ENCODE results near the gene SYNE1. TPM values are rescaled to one million over a fixed set of nuclear protein-coding genes. Genes with fewer than 3 reads are reported as not detected.

Gene SYNE1
- total RNA-seq, 1 donor from 2014 or later = 103 TPM

DNA sequence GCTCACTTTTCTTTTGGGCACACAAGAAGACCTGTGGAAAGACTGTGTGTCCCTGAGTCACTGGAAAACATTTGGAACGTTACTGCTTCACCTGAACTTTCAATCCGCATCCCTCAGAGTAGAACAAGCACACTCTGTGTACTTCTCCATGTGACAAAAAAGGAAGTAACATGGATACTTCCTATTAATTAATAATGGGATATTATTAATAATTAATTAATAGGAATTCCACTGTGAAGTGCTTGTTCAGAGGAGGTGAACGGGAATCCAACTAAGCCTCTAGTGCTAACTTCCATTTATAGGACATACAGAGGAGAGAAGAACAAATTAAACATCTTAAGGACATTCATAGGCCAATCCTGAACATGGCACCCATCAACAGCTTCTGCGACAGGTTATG is 407.8 kb downstream of the SYNE1 start:
- no peak for DNase-seq (ENCODE audit: low spot score)
- intact Hi-C loops (cut with DNase I) = no loop called here

DNA sequence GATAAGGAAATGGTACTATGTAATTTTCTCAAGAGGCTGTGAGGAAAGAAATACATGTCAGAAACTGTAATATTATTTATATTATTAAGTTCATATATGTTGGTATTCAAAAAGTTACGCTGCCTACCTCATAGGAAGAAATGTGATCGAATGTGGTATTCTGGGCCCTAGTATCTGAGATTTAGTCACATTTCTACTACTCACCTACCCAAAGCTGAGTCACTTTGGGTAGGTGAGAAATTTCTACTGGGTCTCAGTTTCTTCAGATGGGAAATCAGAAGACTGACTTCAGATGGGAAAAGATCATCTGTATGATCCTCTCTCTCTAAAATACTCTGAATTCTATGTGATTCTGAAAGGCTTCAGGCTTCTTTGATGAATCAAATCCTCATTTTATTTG is 411.0 kb downstream of the SYNE1 start:
- no peak for DNase-seq (ENCODE audit: low spot score)
- intact Hi-C loops (cut with DNase I) = no loop called here

DNA sequence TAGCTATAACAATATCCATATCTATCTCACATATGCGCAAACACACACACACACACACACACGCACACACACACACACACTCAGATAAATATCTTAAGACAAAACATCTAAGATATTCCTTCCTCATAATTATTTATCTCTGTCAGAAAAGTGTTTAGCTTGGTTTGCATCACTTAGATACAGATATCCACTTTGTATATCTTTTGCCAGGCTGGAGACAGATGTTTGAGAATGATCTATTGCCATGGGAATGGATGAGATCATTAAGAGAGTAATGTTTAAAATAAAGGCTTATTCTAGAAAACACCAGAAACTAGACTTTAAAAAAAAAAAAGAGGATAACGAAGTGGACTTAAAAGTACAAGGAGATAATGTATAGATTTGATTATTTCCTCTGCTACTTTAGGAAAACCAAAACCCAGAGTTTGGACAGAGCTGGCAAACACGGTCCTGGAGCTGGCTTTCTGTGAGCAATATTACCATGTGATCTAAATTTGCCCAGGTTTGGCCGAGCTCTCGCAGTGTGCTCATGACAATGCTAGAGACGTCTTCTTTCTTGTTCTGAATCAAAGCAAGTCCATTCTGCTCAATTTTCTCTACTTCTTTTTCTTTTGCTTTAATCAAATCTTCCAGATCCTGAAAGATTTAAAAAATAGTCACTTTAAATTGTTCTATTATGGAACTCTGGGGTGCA is 411.8 kb downstream of the SYNE1 start:
- intact Hi-C loops (cut with DNase I) = no loop called here

GRCh38 chr6:152223636-152224035 is 413.5 kb downstream of the SYNE1 start:
- intact Hi-C loops (cut with DNase I) = no loop called here
- DNase-seq (ENCODE audit: low spot score) = no peak

More for the DNA sequence above, 411.8 kb downstream of the SYNE1 start:
- no peak for DNase-seq (ENCODE audit: low spot score)

DNA sequence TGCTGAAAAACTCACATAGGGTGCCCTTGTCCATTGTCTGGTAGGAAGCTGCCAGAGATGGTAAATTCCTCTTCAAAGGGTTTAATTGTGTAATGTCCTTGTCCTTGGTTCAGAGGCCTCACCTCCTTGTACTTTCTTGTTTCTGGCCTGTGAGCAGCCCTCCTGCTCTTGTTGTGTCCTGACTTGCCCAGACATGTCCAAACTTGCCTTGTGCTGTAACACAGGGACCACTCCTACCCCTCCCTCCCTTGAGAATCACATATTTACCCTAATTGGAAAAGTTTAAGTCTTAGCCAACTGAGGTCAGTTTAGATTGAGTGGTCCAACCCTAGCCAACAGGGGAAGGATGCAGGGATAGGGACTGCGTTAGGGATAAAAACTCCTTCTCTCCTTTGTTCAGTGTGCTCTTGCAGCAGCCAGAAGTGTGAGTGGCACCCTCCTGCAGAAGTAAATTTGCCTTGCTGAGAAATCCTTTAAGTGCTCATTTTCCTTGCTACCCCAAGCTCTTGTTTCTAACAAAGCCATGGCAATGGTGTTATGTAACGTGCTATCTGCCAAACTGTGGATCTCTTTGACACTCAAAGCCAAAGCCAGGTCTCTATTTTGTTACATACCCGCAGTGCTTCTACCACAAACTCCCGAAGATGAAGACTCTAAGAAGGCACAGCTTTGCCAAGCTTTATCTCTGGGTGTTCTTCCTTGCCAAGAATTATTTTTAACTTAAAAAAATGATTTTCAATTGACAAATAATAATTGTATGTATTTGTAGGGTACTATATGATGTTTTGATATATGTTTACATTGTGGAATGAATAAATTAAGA is 415.1 kb downstream of the SYNE1 start:
- no peak for DNase-seq (ENCODE audit: low spot score)
- intact Hi-C loops (cut with DNase I) = no loop called here

DNA sequence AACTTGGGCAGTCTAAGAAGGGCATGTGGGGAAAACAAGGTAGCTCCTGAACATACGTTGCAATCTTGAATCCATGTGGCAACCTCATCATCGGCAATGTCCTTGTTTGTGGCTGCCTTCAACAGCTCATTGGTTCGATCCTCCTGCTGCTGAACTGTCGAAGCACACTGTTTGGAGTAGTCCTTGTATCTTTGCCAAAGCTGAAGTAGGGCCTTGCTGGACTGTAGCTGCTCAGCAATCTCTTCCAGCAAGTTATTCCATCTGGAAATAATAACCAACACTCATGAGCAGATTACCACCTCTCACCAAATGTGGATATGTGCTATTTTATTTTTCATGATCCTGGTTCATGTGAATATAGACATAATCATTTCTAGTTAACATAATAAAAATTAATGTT is 416.4 kb downstream of the SYNE1 start:
- no peak for DNase-seq (ENCODE audit: low spot score)
- intact Hi-C loops (cut with DNase I) = no loop called here

- intact Hi-C loops (cut with DNase I) = no loop called here
- DNase-seq (ENCODE audit: low spot score) = no peak
Observed at GRCh38 chr6:152218887-152219286, 418.3 kb downstream of the SYNE1 start.

GRCh38 chr6:152212437-152212836 is 424.7 kb downstream of the SYNE1 start:
- intact Hi-C loops (cut with DNase I) = no loop called here
- DNase-seq (ENCODE audit: low spot score) = no peak

DNA sequence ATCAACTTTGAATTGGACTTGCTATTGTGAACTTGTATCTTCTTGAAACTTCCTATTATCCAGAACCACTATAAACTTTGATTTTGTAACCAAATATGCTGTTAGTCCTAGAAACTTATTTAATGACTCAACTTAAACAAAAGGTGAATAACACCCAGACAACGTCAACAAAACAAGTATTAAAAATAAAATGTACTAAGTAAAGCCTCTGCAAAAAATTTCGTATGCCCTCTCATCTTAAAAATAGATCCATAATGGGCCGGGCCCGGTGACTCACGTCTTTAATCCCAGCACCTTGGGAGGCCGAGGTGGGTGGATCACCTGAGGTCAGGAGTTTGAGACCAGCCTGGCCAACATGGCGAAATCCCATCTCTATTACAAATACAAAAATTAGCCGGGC is 428.0 kb downstream of the SYNE1 start:
- intact Hi-C loops (cut with DNase I) = no loop called here

GRCh38 chr6:152207915-152208714 is 429.0 kb downstream of the SYNE1 start:
- DNase-seq (ENCODE audit: low spot score) = no peak
- intact Hi-C loops (cut with DNase I) = no loop called here

More for the DNA sequence above, 428.0 kb downstream of the SYNE1 start:
- DNase-seq (ENCODE audit: low spot score) = no peak

DNA sequence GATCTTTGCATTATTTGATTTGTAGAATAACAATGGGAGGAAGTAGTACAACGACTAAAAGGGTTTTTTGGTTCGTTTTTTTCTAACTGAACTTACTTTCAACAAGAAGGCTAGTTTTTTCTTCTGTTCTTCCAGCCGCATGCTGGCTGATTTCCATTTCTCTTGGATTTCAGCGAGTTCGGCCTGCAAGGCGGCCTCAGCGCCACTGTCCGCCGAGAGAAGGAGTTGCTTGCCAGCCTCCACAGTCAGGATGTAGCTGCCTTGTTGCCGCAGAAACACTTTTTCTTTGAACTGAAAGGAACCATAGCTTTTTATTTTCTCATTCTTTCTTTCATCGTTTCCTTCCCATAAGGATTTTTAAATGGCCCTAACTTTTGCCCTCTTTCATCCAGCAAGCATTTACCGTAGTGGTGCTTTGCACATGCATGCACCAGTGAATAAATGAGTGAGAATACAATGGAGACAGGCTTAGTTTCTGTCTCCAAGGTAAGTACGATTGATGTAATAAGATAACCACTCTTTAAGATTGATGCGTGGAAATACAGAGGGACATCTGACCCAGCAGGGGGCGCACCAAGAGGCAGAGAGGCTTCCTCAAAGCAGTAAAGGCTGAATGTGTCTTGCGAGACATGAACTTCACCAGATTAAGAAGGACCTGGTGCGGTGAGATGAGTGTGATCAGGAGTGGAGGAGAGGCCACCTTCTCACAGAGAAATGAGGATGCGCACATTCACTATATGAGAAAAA is 430.9 kb downstream of the SYNE1 start:
- intact Hi-C loops (cut with DNase I) = no loop called here
- DNase-seq (ENCODE audit: low spot score) = no peak

DNA sequence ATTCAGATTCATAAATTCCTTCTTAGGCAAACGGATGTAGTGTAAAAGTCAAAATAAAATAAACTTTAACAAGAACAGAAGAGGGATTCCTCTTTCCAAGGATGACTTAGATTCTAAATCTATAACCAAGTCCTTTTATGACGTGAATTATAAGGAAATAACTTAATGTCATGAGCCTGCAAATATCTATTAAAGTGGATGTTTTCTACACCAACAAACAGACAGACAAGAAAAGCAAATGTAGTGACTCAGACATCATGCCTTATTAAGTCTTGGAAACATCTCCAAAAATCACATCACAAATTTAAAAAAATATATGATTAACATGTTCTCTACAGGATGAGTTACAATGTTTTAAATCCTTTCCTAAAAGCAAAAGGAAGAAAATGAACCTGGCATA is 432.6 kb downstream of the SYNE1 start:
- intact Hi-C loops (cut with DNase I) = no loop called here
- no peak for DNase-seq (ENCODE audit: low spot score)

DNA sequence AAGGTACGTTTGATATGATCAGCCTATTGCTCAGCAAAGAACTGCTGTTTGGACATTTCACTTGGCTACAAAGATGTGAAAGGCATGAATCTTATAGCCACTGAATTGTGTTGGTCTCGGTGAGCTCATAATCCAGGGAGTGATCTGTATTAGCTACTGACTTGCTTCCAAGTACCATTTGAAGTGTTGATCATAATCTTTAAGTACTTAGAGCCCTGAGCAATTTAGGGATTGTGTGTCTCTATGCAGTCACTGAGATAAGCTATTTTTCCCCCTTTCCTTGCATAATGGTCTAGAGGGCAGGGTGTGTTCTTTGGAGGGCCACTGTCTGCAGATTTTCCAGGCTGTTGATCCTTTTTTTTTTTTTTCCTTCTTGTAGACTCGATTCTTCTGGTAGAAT is 436.0 kb downstream of the SYNE1 start:
- no peak for DNase-seq (ENCODE audit: low spot score)
- intact Hi-C loops (cut with DNase I) = no loop called here

- intact Hi-C loops (cut with DNase I) = no loop called here
Observed at GRCh38 chr6:152195896-152196295, 441.3 kb downstream of the SYNE1 start.

GRCh38 chr6:152189736-152190135 is 447.4 kb downstream of the SYNE1 start:
- no peak for DNase-seq (ENCODE audit: low spot score)
- intact Hi-C loops (cut with DNase I) = no loop called here

More at GRCh38 chr6:152195896-152196295, 441.3 kb downstream of the SYNE1 start:
- no peak for DNase-seq (ENCODE audit: low spot score)

GRCh38 chr6:152188011-152188410 is 449.2 kb downstream of the SYNE1 start:
- DNase-seq (ENCODE audit: low spot score) = no peak
- intact Hi-C loops (cut with DNase I) = no loop called here

- intact Hi-C loops (cut with DNase I) = no loop called here
- no peak for DNase-seq (ENCODE audit: low spot score)
Observed at GRCh38 chr6:152186840-152187239, 450.3 kb downstream of the SYNE1 start.

DNA sequence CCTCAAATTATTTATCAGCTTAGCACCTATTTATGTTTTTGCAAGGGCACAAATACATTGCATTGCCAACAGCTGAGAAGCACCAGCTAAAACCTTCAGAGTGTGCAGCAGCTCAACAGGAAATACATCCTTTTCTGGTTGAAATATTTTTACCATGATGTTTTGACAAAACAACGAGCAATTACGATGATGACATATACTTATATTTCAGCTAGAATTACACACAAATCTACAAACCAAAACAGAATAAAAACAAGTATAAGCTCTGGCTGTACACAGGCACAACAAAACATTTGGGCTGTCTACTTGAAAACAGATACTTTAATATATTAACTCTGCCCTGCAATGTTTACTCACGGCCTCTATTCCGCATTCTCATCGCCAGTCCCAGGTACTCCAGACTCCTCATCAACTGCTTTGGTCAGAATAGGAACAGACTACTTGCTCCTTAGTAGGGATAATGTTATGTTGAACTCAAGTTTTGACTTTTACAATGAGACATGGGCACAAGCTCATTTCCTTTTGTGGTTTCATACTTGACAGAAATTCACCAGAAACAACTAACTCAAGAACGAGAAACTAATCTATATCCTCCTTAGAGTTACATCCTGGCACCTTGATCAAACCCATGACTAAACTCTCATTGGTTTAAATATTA is 452.1 kb downstream of the SYNE1 start:
- DNase-seq (ENCODE audit: low spot score) = no peak
- intact Hi-C loops (cut with DNase I) = no loop called here

DNA sequence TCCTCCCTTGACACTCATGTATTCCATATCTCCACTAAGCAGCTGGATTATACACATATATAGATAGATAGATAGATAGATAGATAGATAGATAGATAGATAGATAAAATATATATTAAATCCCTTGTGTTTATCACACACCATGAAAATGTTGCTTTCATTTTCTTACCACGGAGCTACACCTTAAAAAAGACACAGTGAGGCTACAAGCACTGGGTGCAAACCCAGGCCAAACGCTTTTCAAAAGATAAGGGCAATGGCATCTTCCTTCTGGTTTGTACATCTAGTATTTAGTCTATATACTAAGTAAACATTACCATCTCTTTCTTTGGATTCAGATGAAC is 452.6 kb downstream of the SYNE1 start:
- DNase-seq (ENCODE audit: low spot score) = no peak
- intact Hi-C loops (cut with DNase I) = no loop called here
